HG03045 (cell line): ENCODE measurements around the gene PRR20C.
"Not testable (repeated sequence)": the region's sequence is repeated elsewhere in the genome, so short reads cannot be mapped to it uniquely, and the experiment has no call there.

Source experiments
- ATAC-seq: cut with Tn5 transposase; IDR thresholded peaks from one replicate; pipeline ENCODE4 v1.9.1; 2021; ENCODE audit warnings: mild to moderate bottlenecking, moderate library complexity; ENCODE audit not compliant: unreplicated experiment

The PRR20C gene

GRCh38 chr13:57153761-57154160 is at the start of gene PRR20C:
Gene PRR20C, plus strand, starts transcription at chr13:57154061. Its CDS starts 387 bp downstream, at chr13:57154448.
- not testable (repeated sequence) for ATAC-seq

- no peak for ATAC-seq
Observed at GRCh38 chr13:57114945-57115344, 38.9 kb upstream of the PRR20C start.

- no peak for ATAC-seq
Observed at GRCh38 chr13:57123681-57124080, 30.2 kb upstream of the PRR20C start.

GRCh38 chr13:57128909-57129308 is 25.0 kb upstream of the PRR20C start:
- no peak for ATAC-seq

- ATAC-seq, result no peak
Observed at GRCh38 chr13:57136093-57136492, 17.8 kb upstream of the PRR20C start.

- no peak for ATAC-seq
Observed at GRCh38 chr13:57137585-57137984, 16.3 kb upstream of the PRR20C start.

- ATAC-seq, result no peak
Observed at GRCh38 chr13:57138988-57139387, 14.9 kb upstream of the PRR20C start.

- ATAC-seq, result not testable (repeated sequence)
Observed at GRCh38 chr13:57139781-57140180, 14.1 kb upstream of the PRR20C start.

GRCh38 chr13:57140235-57140968 is 13.5 kb upstream of the PRR20C start, which contains the start of gene PRR20A:
Gene PRR20A, plus strand, starts transcription at chr13:57140918. Its CDS starts 387 bp downstream, at chr13:57141305.
- not testable (repeated sequence) for ATAC-seq

GRCh38 chr13:57147188-57147587 is 6.7 kb upstream of the PRR20C start, which contains the start of gene PRR20B:
Gene PRR20B, plus strand, starts transcription at chr13:57147488. Its CDS starts 387 bp downstream, at chr13:57147875.
- ATAC-seq, result not testable (repeated sequence)

GRCh38 chr13:57148106-57148505 is 5.8 kb upstream of the PRR20C start:
- not testable (repeated sequence) for ATAC-seq

- ATAC-seq, result not testable (repeated sequence)
Observed at GRCh38 chr13:57160332-57160731, 6.5 kb downstream of the PRR20C start, which contains the start of gene PRR20D. Gene PRR20D, plus strand, starts transcription at chr13:57160632. Its CDS starts 387 bp downstream, at chr13:57161019.

- ATAC-seq, result not testable (repeated sequence)
Observed at GRCh38 chr13:57166897-57167296, 13.0 kb downstream of the PRR20C start, which contains the start of gene PRR20E. Gene PRR20E, plus strand, starts transcription at chr13:57167197. Its CDS starts 387 bp downstream, at chr13:57167584.

- no peak for ATAC-seq
Observed at GRCh38 chr13:57191667-57192066, 37.8 kb downstream of the PRR20C start.
